H9 (cell line): ENCODE results near the gene PRKAR2B. TPM values are rescaled to one million over a fixed set of nuclear protein-coding genes. Genes with fewer than 3 reads are reported as not detected.

Experiments
- DNase-seq: peaks from one replicate; pipeline ENCODE4 v3.0.0-alpha.2; 2017
- H2AFZ ChIP-seq: one replicate; pipeline ENCODE4 v1.6.1; 2013; ENCODE audit warnings: mild to moderate bottlenecking, low read length, control low read depth, moderate library complexity
- H2AK5ac ChIP-seq: 2 replicates; pipeline ENCODE4 v1.6.1; 2013; ENCODE audit warnings: low read length, control low read depth, mixed read lengths; ENCODE audit not compliant: insufficient read length
- H2BK120ac ChIP-seq: one replicate; pipeline ENCODE4 v1.6.1; 2013; ENCODE audit warnings: low read depth, mild to moderate bottlenecking, low read length, control low read depth, inconsistent platforms; ENCODE audit not compliant: poor library complexity, severe bottlenecking
- H2BK12ac ChIP-seq: 2 replicates; pipeline ENCODE4 v1.6.1; 2013; ENCODE audit warnings: low read length, control low read depth, mixed read lengths, low read depth; ENCODE audit not compliant: insufficient read length
- H2BK15ac ChIP-seq: 2 replicates; pipeline ENCODE4 v1.6.1; 2013; ENCODE audit warnings: low read depth, low read length, control low read depth
- H2BK20ac ChIP-seq: one replicate; pipeline ENCODE4 v1.6.1; 2013; ENCODE audit warnings: low read depth, mild to moderate bottlenecking, low read length, control low read depth, inconsistent platforms; ENCODE audit not compliant: poor library complexity, severe bottlenecking
- H2BK5ac ChIP-seq: 2 replicates; pipeline ENCODE4 v1.6.1; 2013; ENCODE audit warnings: low read length, control low read depth, mixed read lengths; ENCODE audit not compliant: insufficient read length
- H3K14ac ChIP-seq: 2 replicates; pipeline ENCODE4 v1.6.1; 2013; ENCODE audit warnings: low read length, control low read depth; ENCODE audit not compliant: insufficient read depth
- H3K18ac ChIP-seq: 2 replicates; pipeline ENCODE4 v1.6.1; 2013; ENCODE audit warnings: low read depth, mild to moderate bottlenecking, mixed read lengths, low read length, control low read depth; ENCODE audit not compliant: insufficient read length
- H3K23ac ChIP-seq: 2 replicates; pipeline ENCODE4 v1.6.1; 2013; ENCODE audit warnings: low read length, control low read depth, mixed read lengths, low read depth; ENCODE audit not compliant: insufficient read length
- H3K23me2 ChIP-seq: 2 replicates; pipeline ENCODE4 v1.6.1; 2013; ENCODE audit warnings: low read depth, mild to moderate bottlenecking, mixed read lengths, low read length, control low read depth; ENCODE audit not compliant: insufficient read length, poor library complexity, severe bottlenecking
- H3K27ac ChIP-seq: 2 replicates; pipeline ENCODE4 v1.5.1; 2013; ENCODE audit warnings: low read length, control low read depth, mixed read lengths, low read depth; ENCODE audit not compliant: insufficient read length
- H3K27me3 ChIP-seq: 2 replicates; pipeline ENCODE4 v1.6.1; 2013; ENCODE audit warnings: low read length, control low read depth, inconsistent platforms; ENCODE audit not compliant: insufficient read depth
- H3K4ac ChIP-seq: 2 replicates; pipeline ENCODE4 v1.6.1; 2013; ENCODE audit warnings: low read depth, mild to moderate bottlenecking, control low read depth, inconsistent platforms, low read length, moderate library complexity
- H3K4me1 ChIP-seq: 2 replicates; pipeline ENCODE4 v1.6.1; 2013; ENCODE audit warnings: low read length, control low read depth, inconsistent platforms; ENCODE audit not compliant: insufficient read depth
- H3K4me2 ChIP-seq: 2 replicates; pipeline ENCODE4 v1.6.1; 2013; ENCODE audit warnings: low read length, control low read depth, mixed read lengths; ENCODE audit not compliant: insufficient read length, insufficient read depth
- H3K56ac ChIP-seq: 2 replicates; pipeline ENCODE4 v1.6.1; 2013; ENCODE audit warnings: low read depth, mild to moderate bottlenecking, mixed read lengths, low read length, control low read depth; ENCODE audit not compliant: insufficient read length
- H3K79me1 ChIP-seq: 2 replicates; pipeline ENCODE4 v1.6.1; 2013; ENCODE audit warnings: low read depth, mild to moderate bottlenecking, moderate library complexity, low read length, control low read depth, inconsistent platforms; ENCODE audit not compliant: insufficient read depth, poor library complexity, severe bottlenecking
- H3K79me2 ChIP-seq: 2 replicates; pipeline ENCODE4 v1.6.1; 2013; ENCODE audit warnings: low read length, control low read depth, inconsistent platforms; ENCODE audit not compliant: insufficient read depth
- H3K9ac ChIP-seq: 2 replicates; pipeline ENCODE4 v1.6.1; 2013; ENCODE audit warnings: low read length, control low read depth, mixed read lengths; ENCODE audit not compliant: insufficient read length; ENCODE audit errors: extremely low read depth
- H3K9me3 ChIP-seq: one replicate; pipeline ENCODE4 v1.6.1; 2013; ENCODE audit warnings: low read depth, low read length, inconsistent platforms; ENCODE audit not compliant: control insufficient read depth
- H3T11ph ChIP-seq: one replicate; pipeline ENCODE4 v1.6.1; 2013; ENCODE audit warnings: mild to moderate bottlenecking, low read length, control low read depth, inconsistent platforms
- H4K20me1 ChIP-seq: one replicate; pipeline ENCODE4 v1.6.1; 2013; ENCODE audit not compliant: control insufficient read depth, insufficient read length, insufficient read depth
- H4K5ac ChIP-seq: 2 replicates; pipeline ENCODE4 v1.6.1; 2013; ENCODE audit warnings: low read depth, mild to moderate bottlenecking, mixed read lengths, low read length, control low read depth; ENCODE audit not compliant: insufficient read length
- H4K8ac ChIP-seq: replicated peaks from 2 replicates; pipeline ENCODE4 v1.6.1; 2013; ENCODE audit warnings: low read length, control low read depth, mixed read lengths, low read depth; ENCODE audit not compliant: insufficient read length
- H4K91ac ChIP-seq: 2 replicates; pipeline ENCODE4 v1.6.1; 2013; ENCODE audit warnings: low read depth, mild to moderate bottlenecking, moderate library complexity, mixed read lengths, low read length, control low read depth; ENCODE audit not compliant: insufficient read length
- H3K27ac Mint-ChIP-seq, 3 experiments: 2 replicates in 2 of 3; 3 replicates in 1 of 3; pipeline ENCODE4 v1.8.0; 2020 to 2021; ENCODE audit warnings: mixed read lengths in 3 of 3, mild to moderate bottlenecking in 1 of 3, moderate library complexity in 1 of 3
- H3K27me3 Mint-ChIP-seq: 2 replicates; pipeline ENCODE4 v1.8.0; 2021; ENCODE audit warnings: low read depth, mild to moderate bottlenecking, moderate library complexity, mixed read lengths
- H3K36me3 Mint-ChIP-seq, 3 experiments: 2 replicates in 2 of 3; 3 replicates in 1 of 3; pipeline ENCODE4 v1.8.0; 2020 to 2021; ENCODE audit warnings: low read depth in 3 of 3, mixed read lengths in 3 of 3; ENCODE audit not compliant: insufficient read depth in 1 of 3
- H3K4me1 Mint-ChIP-seq, 2 experiments: 2 replicates each; pipeline ENCODE4 v1.8.0; 2020; ENCODE audit warnings: mixed read lengths in 2 of 2
- H3K4me3 Mint-ChIP-seq, 2 experiments: 2 replicates in 1 of 2; 3 replicates in 1 of 2; pipeline ENCODE4 v1.8.0; 2020 to 2021; ENCODE audit warnings: mild to moderate bottlenecking in 2 of 2, mixed read lengths in 2 of 2, moderate library complexity in 1 of 2
- H3K9me3 Mint-ChIP-seq, 2 experiments: 2 replicates in 1 of 2; 3 replicates in 1 of 2; pipeline ENCODE4 v1.8.0; 2020; ENCODE audit warnings: mild to moderate bottlenecking in 2 of 2, mixed read lengths in 2 of 2, moderate library complexity in 1 of 2
- CTCF ChIP-seq: fragments of 200-600 bp; sonication (generic); conservative IDR thresholded peaks from 3 replicates; pipeline ENCODE4 v1.8.0; 2021; ENCODE audit warnings: antibody characterized with exemption, mild to moderate bottlenecking
- WGBS: extraction: QIAGEN DNeasy Blood & Tissue Kit; methylation state at CpG from one replicate; pipeline ENCODE4 v1.1.7; 2013; ENCODE audit warnings: missing lambda C conversion rate, low lambda C conversion rate, mixed read lengths; ENCODE audit not compliant: insufficient read length; ENCODE audit errors: extremely low coverage; 5-methylcytosine and 5-hydroxymethylcytosine counted together
- total RNA-seq: library from RNA; stranded (reverse); gene quantifications from 2 replicates; pipeline ENCODE4 v1.2.1, GENCODE V29; 2021

PRKAR2B gene
- total RNA-seq, 1 experiment from 2014 or later: 16.6 TPM

DNA sequence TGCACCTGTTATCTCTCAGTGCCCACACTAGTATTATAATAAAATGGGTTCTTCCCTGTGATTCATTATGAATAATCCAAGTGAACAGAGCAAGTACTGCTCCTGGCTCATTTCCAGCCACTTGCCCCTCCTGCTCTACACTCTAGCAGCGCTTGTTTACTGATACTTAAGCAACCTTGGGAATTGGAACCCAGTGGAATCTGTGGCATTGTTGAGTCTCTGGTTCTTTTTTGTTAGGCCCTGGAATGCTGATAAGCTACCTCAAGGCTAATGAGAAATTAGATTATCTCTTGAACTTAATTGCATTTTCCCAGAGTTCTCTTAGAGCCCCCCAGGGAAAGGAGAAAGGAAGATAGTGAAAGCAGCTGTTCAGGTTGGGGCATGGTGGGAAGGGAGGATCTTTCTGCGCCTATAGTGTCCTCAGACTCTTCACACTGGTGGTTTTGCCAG lies 34.0 kb downstream of the PRKAR2B start:
- Histone ChIP-seq H3K23ac (no peak overlapping the region), H3K23me2 (no peaks in the 10 kb centered on the region), H2BK120ac (no peak overlapping the region), H2BK5ac (no peak overlapping the region), H4K5ac (no peak overlapping the region), H3K14ac (no peak overlapping the region), H3K18ac (peak overlapping the region; percentile 19), H4K20me1 (no peaks in the 10 kb centered on the region), H3K9ac (no peak overlapping the region), H2AFZ (no peak overlapping the region), H3K4me1 (no peaks in the 10 kb centered on the region), H3K79me1 (no peaks in the 10 kb centered on the region), H3K4me2 (no peak overlapping the region), H3K27ac (no peak overlapping the region), H3K56ac (no peak overlapping the region), H3K4ac (no peak overlapping the region), H3T11ph (no peak overlapping the region), H4K91ac (no peak overlapping the region), H2BK20ac (no peak overlapping the region), H2AK5ac (no peak overlapping the region), H2BK12ac (no peak overlapping the region), H4K8ac (no peak overlapping the region), H3K27me3 (no peaks in the 10 kb centered on the region), H3K9me3 (no peaks in the 10 kb centered on the region), H3K79me2 (no peaks in the 10 kb centered on the region), H2BK15ac (no peak overlapping the region)
- WGBS: no CpG with 5 or more reads among the region's 2 CpGs
- Mint-ChIP-seq H3K9me3 (no peaks in the 10 kb centered on the region), H3K27ac (peak overlapping the region in 2 of 3 experiments; percentile 20 to 86; a peak in 3 of 7 replicates), H3K4me3 (no peak overlapping the region), H3K36me3 (no peaks in the 10 kb centered on the region), H3K4me1 (peaks cover 9 to 12% of the 10 kb centered on the region in 2 experiments), H3K27me3 (no peaks in the 10 kb centered on the region)
- DNase-seq: no peak
- no peak for TF ChIP-seq CTCF
